ENCODE results near the gene MUL1. TPM values are rescaled to one million over a fixed set of nuclear protein-coding genes. Genes with fewer than 3 reads are reported as not detected.

MUL1 gene
- total and polyA plus RNA-seq, 2 of the 8 experiments (the other 6 are each of a cell fraction or from before 2014, with no cell fraction given): 16.4 to 20.8 TPM

- Histone ChIP-seq H3K36me3 (ENCODE audit: control insufficient read depth in 2 of 4, insufficient read depth in 4 of 4, low read length in 3 of 4) (no peaks in the 10 kb centered on the region), H3K9ac (replicated peaks in 1 of 4; ENCODE audit: extremely low read depth in 1 of 4, low read depth in 3 of 4, low read length in 3 of 4) (no peak overlapping the region), H3K79me1 (ENCODE audit: low read depth, low read length) (no peaks in the 10 kb centered on the region), H4K8ac (ENCODE audit: extremely low read depth, insufficient read depth, low read length) (no peak overlapping the region), H4K91ac (replicated peaks; ENCODE audit: insufficient read length, low read length) (no peak overlapping the region), H2BK20ac (ENCODE audit: low read length) (no peak overlapping the region), H3K4me2 (ENCODE audit: insufficient read depth in 1 of 2, low read depth in 2 of 2, low read length in 2 of 2) (no peak overlapping the region), H3K56ac (replicated peaks; ENCODE audit: insufficient read length, low read depth, low read length) (no peak overlapping the region), H4K20me1 (replicated peaks in 1 of 2; ENCODE audit: control insufficient read depth in 1 of 2, insufficient read depth in 2 of 2, low read length in 2 of 2) (no peaks in the 10 kb centered on the region), H2AFZ (ENCODE audit: low read length) (no peak overlapping the region), H2BK5ac (ENCODE audit: low read depth, low read length) (no peak overlapping the region), H3K23ac (ENCODE audit: insufficient read length) (no peak overlapping the region), H3K4ac (replicated peaks; ENCODE audit: insufficient read length, low read depth, low read length) (no peak overlapping the region), H3K18ac (ENCODE audit: extremely low read depth, low read length) (no peak overlapping the region), H2AK5ac (ENCODE audit: low read depth, low read length) (no peak overlapping the region), H4K5ac (ENCODE audit: insufficient read length, low read depth, low read length) (no peak overlapping the region), H3K9me3 (ENCODE audit: insufficient read depth in 2 of 2, low read depth in 1 of 2, low read length in 1 of 2) (peaks cover 0 to 4% of the 10 kb centered on the region in 2 experiments; a peak in 1 of 4 replicates), H3K79me2 (ENCODE audit: control insufficient read depth in 1 of 2, insufficient read depth in 2 of 2, low read length in 2 of 2) (no peaks in the 10 kb centered on the region), H2BK120ac (replicated peaks; ENCODE audit: low read depth, low read length) (no peak overlapping the region), H2BK15ac (ENCODE audit: low read length) (no peak overlapping the region), H3K23me2 (ENCODE audit: low read depth, low read length) (peaks cover 8% of the 10 kb centered on the region; the same call in 1 of the 2 replicates), H3K4me1 (replicated peaks in 1 of 4; ENCODE audit: control insufficient read depth in 3 of 4, insufficient read depth in 4 of 4, low read length in 3 of 4) (no peaks in the 10 kb centered on the region), H3K4me3 (ENCODE audit: extremely low read depth in 1 of 4, insufficient read depth in 2 of 4, low read depth in 3 of 4, low read length in 4 of 4) (no peak overlapping the region), H3K14ac (ENCODE audit: insufficient read length) (no peak overlapping the region), H3K27me3 (replicated peaks in 1 of 4; ENCODE audit: control insufficient read depth in 3 of 4, extremely low read depth in 1 of 4, insufficient read depth in 3 of 4, low read length in 3 of 4) (peaks cover 0 to 6% (median 0%) of the 10 kb centered on the region in 4 experiments; a peak in 4 of 7 replicates), H2BK12ac (ENCODE audit: low read depth, low read length) (no peak overlapping the region), H3K27ac (ENCODE audit: low read depth, low read length) (no peak overlapping the region)
- no peak for FAIRE-seq
- ChIA-PET POLR2A (ENCODE audit: partially characterized antibody) (interaction anchor here (1.1 to 3.2 kb wide), 2 partner anchors 14 to 18 kb away, joined by 7 to 14 read pairs; no protein-coding TSS in a partner anchor), CTCF (ENCODE audit: partially characterized antibody) (interaction anchor here (1.2 to 1.9 kb wide), 4 partner anchors 14 to 89 kb away, joined by 4 to 7 read pairs (median 4); no protein-coding TSS in a partner anchor)
- 89% methylated on average over 7 of the region's 9 CpGs; no CpG with 5 or more reads in 1 of the 2 experiments for WGBS, 2 experiments (ENCODE audit: extremely low coverage in 1 of 2, insufficient coverage in 1 of 2, insufficient read length in 1 of 2, insufficient replicate concordance in 2 of 2, low coverage in 1 of 2, low lambda C conversion rate in 2 of 2, missing lambda C conversion rate in 1 of 2)
- TF ChIP-seq CBX8 (IDR thresholded peaks at IDR 0.05; ENCODE audit: borderline replicate concordance, low read depth, low read length) (no peak), MAX (IDR thresholded peaks at IDR 0.05) (no peak), SRF (IDR thresholded peaks at IDR 0.05; ENCODE audit: low read depth, low read length) (no peak), CTBP2 (IDR thresholded peaks at IDR 0.05; ENCODE audit: borderline replicate concordance, insufficient read depth, insufficient read length, low read length) (no peak), RFX5 (IDR thresholded peaks at IDR 0.05; ENCODE audit: borderline replicate concordance, low read depth, low read length) (no peak), ATF2 (IDR thresholded peaks at IDR 0.05; ENCODE audit: low read length) (no peak), POLR2AphosphoS5 (IDR thresholded peaks at IDR 0.05; ENCODE audit: low read depth, low read length) (no peak), SIX5 (IDR thresholded peaks at IDR 0.05; ENCODE audit: low read depth, low read length) (no peak), SAP30 (IDR thresholded peaks at IDR 0.05; ENCODE audit: insufficient read depth, insufficient replicate concordance, low read length) (no peak), RAD21 (IDR thresholded peaks at IDR 0.05 in 1 of 2, conservative IDR thresholded peaks at IDR 0.05 in 1 of 2; ENCODE audit: low read depth in 2 of 2, low read length in 2 of 2) (no peak)
- no peak for DNase-seq (ENCODE audit: low read depth in 1 of 2, low spot score in 2 of 2)
These were observed 41.7 kb downstream of the MUL1 start for GRCh38 chr1:20466273-20466672.
